Activated CD4-positive, alpha-beta T cell treated with anti-CD3 and anti-CD28 coated beads, Interleukin-2, amount 50 U/mL, for 16 hours (primary cell): ENCODE data around the gene NECTIN1.

ENCODE experiments used
- DNase-seq: peaks from one replicate; pipeline ENCODE4 v3.0.0-alpha.2; 2020

NECTIN1 gene

GRCh38 chr11:119730789-119731386, 1.9 kb upstream of the NECTIN1 start:
- DNase-seq: no peak

DNA sequence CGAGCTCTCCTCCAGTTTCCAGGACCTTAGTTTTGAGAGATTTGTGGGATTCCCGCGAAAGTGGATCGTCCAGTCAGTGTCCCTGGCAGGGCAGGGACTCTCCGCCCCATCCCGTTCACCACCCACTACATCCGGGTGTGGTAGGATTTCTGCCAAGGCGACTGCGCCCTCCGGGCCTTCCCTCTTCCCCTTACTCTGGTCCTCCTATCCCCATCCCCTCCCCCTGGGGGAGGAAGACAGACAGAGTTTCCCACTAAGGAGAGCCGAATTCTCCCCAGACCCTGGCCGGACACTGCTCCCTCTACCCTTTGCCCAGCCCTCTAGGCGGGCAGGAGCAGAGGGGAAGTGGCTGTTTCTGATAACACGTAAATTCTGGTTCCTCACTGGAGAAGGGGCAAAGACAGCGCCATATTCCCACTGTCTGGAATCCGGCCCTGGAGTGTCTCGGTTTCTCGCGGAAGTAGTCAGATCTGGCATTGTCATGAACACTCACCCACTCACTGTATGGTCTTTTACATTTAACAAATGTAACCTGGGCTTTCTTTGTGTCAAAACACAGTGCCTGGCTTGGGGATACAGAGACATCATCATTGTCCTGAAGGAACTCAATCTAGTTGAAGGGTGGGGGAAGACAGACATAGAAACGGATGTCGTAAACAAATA, 1.1 kb upstream of the NECTIN1 start:
- DNase-seq: no peak

GRCh38 chr11:119729581-119729927, 554 bp upstream of the NECTIN1 start:
- DNase-seq: no peak

- no peak for DNase-seq
These were observed 781 bp downstream of the NECTIN1 start for GRCh38 chr11:119728211-119728626.

- no peak for DNase-seq
These were observed 1.4 kb downstream of the NECTIN1 start for GRCh38 chr11:119727523-119728151.

DNA sequence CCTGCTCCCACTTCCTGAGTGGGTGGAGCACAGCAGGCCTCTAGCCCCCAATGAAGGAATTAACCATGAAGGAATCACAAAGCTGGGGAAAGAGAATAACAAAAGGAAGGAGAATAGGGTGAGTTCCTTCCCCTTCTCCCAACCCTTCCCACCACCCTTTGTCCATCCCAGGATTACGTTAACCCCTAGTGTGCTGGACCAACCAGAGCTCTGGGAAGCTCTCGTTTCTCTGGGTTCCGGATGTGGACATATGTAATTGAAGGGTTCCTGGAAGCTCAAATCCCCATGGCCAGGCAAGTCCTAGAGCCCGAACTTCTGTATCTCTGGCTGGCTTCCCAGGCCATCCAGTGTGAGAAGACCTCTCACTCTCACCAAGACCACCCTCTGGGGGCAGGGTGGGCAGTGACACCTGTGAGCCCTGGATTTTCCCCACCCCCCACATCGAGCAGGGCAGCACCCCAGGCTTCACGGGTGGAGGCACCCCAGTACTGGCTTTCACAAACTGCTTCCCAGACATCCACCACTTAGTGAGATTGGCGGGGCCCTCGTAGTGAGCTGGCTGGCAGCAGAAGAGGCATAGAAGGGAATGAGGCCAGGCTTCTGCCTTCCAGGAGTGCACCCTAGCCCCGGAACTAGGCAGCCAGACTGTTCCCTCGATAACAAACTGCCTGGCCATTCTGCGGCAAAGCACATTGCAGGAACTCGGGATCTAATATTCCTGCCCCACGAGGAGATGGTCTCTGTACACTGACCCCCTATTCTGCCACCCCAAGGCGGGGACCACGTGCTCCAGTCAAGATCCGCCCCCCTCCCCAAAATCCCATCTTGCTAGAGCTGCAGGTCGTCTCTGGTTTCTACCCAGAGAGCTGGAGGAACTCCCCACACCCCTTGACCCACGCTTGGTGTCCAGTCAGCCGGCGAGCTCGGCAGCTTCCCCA, 2.1 kb downstream of the NECTIN1 start:
- no peak for DNase-seq

DNA sequence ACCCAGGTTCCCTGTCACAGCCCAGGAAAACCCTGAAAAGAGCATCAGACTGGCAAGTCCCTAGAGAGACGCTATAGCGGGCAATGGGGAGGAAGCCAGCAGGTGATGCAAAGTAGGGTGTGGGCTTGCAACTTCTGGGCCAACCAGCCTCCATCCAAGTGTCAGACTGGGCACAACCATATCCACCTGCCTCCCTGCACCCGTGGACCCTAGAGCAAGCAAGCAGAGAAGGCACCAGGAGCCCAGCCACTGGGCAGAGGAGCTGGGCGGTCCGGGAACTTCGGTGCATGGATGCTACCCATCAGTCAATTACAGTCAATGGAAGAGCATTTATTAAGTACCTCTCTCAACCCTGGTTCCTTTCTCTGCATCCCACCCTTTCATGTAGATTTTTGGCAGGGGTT, 2.8 kb downstream of the NECTIN1 start:
- no peak for DNase-seq

- DNase-seq: no peak
These were observed 4.0 kb downstream of the NECTIN1 start for GRCh38 chr11:119724956-119725355.

- no peak for DNase-seq
These were observed 5.1 kb downstream of the NECTIN1 start for GRCh38 chr11:119723952-119724325.

DNA sequence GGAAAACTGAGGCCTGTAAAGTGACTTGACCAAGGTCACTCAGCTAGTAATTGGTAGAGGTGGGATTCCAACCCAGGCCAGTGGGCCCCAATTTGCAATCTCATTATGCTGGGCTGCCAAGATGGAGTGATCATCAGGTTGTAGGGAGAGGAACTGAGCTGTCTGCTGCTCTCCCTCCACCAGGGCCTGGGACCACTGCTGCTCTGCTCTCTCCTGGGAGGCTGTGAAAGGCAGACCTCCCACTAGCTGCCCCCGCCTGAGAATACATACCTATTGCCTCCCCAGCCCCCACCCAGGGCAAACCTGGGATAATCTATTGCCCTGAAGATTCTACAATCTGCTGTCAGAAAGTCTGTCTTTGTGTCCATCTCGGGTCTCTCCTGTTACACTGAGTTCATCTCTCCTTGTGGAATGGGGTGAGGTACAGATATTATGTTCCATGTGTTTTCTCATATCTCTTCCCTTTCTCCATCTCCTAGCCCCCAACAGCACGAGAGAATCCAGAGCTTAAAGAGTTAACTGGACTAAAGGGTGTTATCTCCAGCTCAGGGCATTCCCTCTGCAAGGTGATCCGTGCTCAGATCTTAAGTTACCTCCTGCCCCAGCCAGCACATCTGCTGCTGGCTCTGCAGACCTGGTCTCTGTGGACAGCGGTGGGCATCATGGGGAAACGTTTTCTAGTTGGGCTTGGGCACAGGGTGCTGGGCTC, 5.6 kb downstream of the NECTIN1 start:
- no peak for DNase-seq

DNA sequence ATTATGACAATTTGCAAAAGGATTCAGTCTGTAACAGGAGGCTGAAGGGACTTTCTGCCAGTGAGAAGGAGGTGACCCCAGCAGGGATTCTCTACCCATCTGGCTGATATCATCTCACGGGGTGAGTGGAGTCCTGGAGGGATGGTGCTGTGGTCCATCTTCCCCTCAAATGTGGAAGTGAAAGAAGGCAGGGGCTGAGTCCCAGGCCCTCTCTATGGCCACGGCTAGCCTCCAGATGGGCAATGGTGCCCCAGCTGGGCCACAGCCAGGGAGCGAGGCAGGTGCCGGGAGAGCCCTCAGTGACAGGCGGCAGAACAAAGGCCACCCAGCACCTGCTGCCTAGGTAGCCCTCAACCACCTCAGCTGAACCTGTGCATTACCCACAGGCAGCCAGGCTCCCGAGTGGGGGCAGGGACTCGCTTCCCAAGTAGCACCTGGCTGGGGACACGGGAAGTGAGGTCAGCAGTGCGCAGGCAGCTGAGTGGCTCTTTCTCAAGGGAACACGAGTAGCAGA, 6.7 kb downstream of the NECTIN1 start:
- no peak for DNase-seq

DNA sequence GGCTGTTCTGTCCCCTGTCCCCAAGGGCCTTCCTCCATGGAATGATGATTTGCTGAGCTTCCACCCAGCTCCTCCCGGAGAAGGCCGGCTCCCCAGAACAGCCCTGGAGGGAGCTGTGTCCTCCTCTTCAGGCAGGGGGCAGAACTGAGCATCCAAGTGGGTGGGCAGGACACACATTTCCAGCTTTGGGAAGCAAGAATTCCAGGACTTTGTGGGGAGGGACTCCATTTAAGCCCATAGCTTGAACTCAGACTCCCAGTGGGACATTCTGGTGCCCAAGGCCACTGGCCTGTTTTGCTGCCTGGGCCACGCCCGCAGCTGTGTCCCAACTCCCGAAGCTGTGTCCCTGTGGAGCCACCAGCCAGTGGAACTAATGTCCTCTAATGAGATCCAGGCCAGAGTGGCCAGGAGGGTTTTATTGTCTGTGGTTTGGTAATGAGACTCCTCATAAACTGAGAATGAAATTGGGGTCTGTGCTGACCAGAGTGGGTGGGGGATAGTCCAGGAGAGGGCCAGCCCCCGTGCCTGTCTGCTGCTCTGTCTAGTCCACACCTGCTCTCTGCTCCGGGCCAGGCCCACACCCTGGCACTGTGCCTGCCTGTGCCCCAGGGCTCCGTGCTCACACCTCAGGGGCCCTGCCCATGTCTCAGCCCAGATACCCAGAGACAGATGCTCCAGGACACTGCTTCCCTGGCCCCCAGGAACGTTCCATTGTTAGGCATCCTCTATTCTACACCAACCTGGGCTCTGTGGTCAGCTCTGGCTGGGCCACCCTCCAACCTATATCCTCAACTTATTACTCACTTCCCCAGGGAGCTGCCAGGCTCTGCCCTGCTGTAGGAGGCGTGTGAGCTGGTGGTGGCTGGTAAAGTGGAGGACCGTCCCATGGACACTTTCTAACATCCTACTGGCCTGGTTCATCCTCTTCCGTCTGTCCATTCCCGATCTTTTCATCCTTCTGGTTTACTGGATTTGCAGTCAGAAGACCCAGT, 7.6 kb downstream of the NECTIN1 start:
- no peak for DNase-seq

- DNase-seq: no peak
These were observed 8.6 kb downstream of the NECTIN1 start for GRCh38 chr11:119720311-119720913.

- DNase-seq: no peak
These were observed 11.0 kb downstream of the NECTIN1 start for GRCh38 chr11:119717839-119718534.

DNA sequence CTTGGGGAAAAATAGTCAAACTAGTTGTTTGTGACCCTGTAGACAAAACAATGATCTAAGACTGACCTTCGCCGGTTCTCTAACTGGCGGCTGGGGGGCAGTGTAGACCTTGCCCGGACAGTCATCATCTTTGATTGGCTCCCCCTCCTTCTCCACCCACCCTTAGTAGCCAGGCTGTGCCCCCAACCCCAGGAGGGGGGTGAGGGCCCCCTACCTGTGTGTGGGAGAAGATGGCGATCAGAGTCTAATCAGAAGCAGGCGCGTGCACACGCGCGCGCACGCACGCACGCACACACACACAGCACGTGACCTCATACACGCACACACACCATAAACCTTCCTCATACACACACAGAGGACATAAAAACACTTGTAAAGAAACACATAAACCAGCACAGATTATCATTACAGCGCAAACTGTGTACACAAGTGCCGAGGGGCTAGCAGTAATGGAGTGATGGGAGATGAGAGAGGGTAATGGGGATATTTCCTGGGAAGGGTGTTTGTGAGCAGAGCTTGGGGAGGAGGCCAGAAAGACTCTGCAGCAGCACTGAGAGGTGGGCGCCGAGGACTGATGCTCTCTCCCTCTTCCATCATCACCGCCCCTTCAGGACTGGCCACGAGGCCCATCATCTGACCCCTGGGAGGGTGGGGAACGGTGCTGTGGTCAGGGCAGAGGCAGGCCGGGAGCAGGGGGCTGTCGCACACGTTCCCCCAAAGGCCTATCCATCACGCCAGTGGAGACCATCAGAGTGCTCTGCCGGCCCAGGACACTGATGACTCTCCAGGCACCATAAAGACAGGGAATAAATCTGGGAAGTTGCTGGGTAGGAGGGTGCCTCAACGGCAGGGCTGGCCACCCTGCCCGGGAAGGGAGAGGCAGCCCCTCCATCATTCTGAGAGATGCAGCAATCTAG, 12.2 kb downstream of the NECTIN1 start:
- no peak for DNase-seq

- DNase-seq: no peak
These were observed 14.4 kb downstream of the NECTIN1 start for GRCh38 chr11:119714590-119714989.

- DNase-seq: no peak
These were observed 14.8 kb downstream of the NECTIN1 start for GRCh38 chr11:119714189-119714588.

DNA sequence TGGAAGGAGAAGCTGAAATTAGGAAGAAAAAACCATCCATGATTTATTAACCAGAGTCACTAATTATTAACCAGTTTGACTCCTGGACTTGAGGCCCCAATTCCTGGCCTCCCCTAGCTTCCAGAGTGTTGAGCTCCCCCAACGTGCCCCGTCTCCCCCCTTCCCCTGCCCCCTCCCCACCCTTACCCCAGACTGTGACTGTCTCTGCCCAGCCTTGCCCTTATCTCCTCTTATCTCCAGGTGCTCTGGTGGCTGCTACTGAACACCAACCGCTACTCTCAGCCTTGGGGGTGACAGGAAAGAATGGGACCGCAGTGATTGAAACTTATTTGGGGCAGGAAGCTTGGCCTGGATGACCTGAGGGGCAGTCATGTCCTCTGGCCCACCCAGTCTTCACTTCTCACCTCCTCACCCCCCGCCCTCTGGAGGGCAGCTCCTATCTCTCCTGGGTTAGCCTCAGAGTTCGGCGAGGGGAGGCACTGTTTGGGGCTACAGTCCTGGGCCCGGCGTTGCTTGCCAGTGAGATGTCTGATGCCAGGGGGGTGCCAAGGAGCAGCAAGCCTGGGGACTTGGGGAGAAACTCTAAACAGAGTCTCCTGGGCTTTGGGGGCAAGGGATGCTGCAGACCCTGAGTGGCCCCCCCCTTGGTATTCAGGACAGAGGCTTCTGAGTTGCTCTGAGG, 15.5 kb downstream of the NECTIN1 start:
- DNase-seq: no peak
